ENCODE data around the gene GREB1. TPM values are rescaled to one million over a fixed set of nuclear protein-coding genes. Genes with fewer than 3 reads are reported as not detected.

Gene GREB1
- total RNA-seq, 1 experiment from 2014 or later = 16.5 TPM

- peaks cover 19 to 35% (median 20%) of the 10 kb centered on the region in 3 experiments; a peak in 6 of 7 replicates for H3K36me3 Mint-ChIP-seq (ENCODE audit: insufficient read depth in 1 of 3, low read depth in 3 of 3)
- Histone ChIP-seq H4K5ac (ENCODE audit: insufficient read length, low read depth, low read length) (no peak overlapping the region), H3K14ac (ENCODE audit: insufficient read depth, low read length) (no peak overlapping the region; the same call in 1 of the 2 replicates), H3K79me1 (ENCODE audit: insufficient read depth, low read depth, low read length, poor library complexity, severe bottlenecking) (no peaks in the 10 kb centered on the region), H4K20me1 (ENCODE audit: control insufficient read depth, insufficient read depth, insufficient read length) (no peaks in the 10 kb centered on the region), H3K56ac (ENCODE audit: insufficient read length, low read depth, low read length) (no peak overlapping the region), H2BK120ac (ENCODE audit: low read depth, low read length, poor library complexity, severe bottlenecking) (no peak overlapping the region), H3K4me1 (ENCODE audit: insufficient read depth, low read length) (no peaks in the 10 kb centered on the region), H2AFZ (ENCODE audit: low read length) (no peak overlapping the region), H3K4me2 (ENCODE audit: insufficient read depth, insufficient read length, low read length) (no peak overlapping the region), H2AK5ac (ENCODE audit: insufficient read length, low read length) (no peak overlapping the region), H2BK5ac (ENCODE audit: insufficient read length, low read length) (no peak overlapping the region), H3K23ac (ENCODE audit: insufficient read length, low read depth, low read length) (no peak overlapping the region), H4K91ac (ENCODE audit: insufficient read length, low read depth, low read length) (no peak overlapping the region), H3K23me2 (ENCODE audit: insufficient read length, low read depth, low read length, poor library complexity, severe bottlenecking) (no peaks in the 10 kb centered on the region), H3K9ac (ENCODE audit: extremely low read depth, insufficient read length, low read length) (no peak overlapping the region), H2BK12ac (ENCODE audit: insufficient read length, low read depth, low read length) (no peak overlapping the region), H4K8ac (replicated peaks; ENCODE audit: insufficient read length, low read depth, low read length) (no peak overlapping the region), H2BK15ac (ENCODE audit: low read depth, low read length) (no peak overlapping the region), H3K18ac (ENCODE audit: insufficient read length, low read depth, low read length) (no peak overlapping the region), H2BK20ac (ENCODE audit: low read depth, low read length, poor library complexity, severe bottlenecking) (no peak overlapping the region), H3K4ac (ENCODE audit: low read depth, low read length) (no peak overlapping the region), H3K27ac (ENCODE audit: insufficient read length, low read depth, low read length) (no peak overlapping the region), H3K79me2 (ENCODE audit: insufficient read depth, low read length) (no peaks in the 10 kb centered on the region), H3K9me3 (ENCODE audit: control insufficient read depth, low read depth, low read length) (no peaks in the 10 kb centered on the region), H3K27me3 (ENCODE audit: insufficient read depth, low read length) (no peaks in the 10 kb centered on the region), H3T11ph (ENCODE audit: low read length) (no peak overlapping the region)
- H3K27me3 Mint-ChIP-seq (ENCODE audit: low read depth) = no peaks in the 10 kb centered on the region
- TF ChIP-seq, protein P1, sequence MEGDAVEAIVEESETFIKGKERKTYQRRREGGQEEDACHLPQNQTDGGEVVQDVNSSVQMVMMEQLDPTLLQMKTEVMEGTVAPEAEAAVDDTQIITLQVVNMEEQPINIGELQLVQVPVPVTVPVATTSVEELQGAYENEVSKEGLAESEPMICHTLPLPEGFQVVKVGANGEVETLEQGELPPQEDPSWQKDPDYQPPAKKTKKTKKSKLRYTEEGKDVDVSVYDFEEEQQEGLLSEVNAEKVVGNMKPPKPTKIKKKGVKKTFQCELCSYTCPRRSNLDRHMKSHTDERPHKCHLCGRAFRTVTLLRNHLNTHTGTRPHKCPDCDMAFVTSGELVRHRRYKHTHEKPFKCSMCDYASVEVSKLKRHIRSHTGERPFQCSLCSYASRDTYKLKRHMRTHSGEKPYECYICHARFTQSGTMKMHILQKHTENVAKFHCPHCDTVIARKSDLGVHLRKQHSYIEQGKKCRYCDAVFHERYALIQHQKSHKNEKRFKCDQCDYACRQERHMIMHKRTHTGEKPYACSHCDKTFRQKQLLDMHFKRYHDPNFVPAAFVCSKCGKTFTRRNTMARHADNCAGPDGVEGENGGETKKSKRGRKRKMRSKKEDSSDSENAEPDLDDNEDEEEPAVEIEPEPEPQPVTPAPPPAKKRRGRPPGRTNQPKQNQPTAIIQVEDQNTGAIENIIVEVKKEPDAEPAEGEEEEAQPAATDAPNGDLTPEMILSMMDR (conservative IDR thresholded peaks at IDR 0.05) = no peak
- WGBS (ENCODE audit: extremely low coverage, insufficient read length, low lambda C conversion rate) = no CpG with 5 or more reads among the region's 38 CpGs
- no peaks in the 10 kb centered on the region for H3K4me1 Mint-ChIP-seq
- no peak overlapping the region for H3K4me3 Mint-ChIP-seq
- H3K9me3 Mint-ChIP-seq = no peaks in the 10 kb centered on the region
- H3K27ac Mint-ChIP-seq = no peak overlapping the region
- no peak for DNase-seq
Measured at GRCh38 chr2:11610624-11611242, 76.9 kb downstream of the GREB1 start.
